SH-SY5Y (cell line): ENCODE results near the gene MAPK14.

Source experiments
- GATA2 ChIP-seq: IDR thresholded peaks from 2 replicates; pipeline ENCODE4 v1.6.1; 2011; ENCODE audit warnings: mild to moderate bottlenecking, low read depth, low read length
- GATA3 ChIP-seq: IDR thresholded peaks from 2 replicates; pipeline ENCODE4 v1.6.1; 2011; ENCODE audit warnings: low read depth, mild to moderate bottlenecking, low read length, moderate library complexity

DNA sequence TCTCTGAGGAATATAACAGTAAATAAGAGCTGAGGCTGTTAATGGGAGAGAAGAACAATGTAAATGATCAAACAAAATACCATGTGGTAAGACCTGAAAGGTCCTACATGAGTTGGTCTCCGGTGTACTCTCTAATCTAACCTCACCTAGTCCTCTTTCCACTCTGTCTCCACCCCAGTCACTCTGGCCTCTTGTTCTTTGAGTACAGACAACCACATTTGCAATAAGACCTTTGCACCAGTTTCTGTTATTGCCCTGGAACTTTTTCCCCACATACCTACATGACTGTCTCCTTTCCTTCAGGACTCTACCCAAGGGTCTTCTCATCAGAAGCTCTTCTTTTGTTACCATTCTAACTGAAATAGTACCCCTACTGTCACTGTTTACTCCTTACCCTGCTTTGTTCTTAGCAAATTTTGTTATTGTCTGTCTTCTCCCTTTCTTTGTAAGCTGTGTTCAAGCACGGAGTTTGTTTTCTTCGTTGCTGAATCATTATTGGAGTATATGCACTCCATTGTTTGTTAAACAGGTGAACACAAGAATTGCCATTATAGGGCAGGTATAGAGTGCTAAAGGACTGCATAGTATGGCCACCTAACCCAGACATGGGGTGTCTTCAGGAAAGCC is 37.3 kb downstream of the MAPK14 start:
- TF ChIP-seq GATA2 (no peak), GATA3 (no peak)
